ACHN (cell line): ENCODE measurements around the gene ZNF285.
"Not testable (repeated sequence)": the region's sequence is repeated elsewhere in the genome, so short reads cannot be mapped to it uniquely, and the experiment has no call there.

Experiments used
- DNase-seq: peaks from one replicate; pipeline ENCODE4 v3.0.0-alpha.2; 2015
- in situ Hi-C: cut with HindIII; loops from 2 replicates; pipeline ENCODE4 v1.10.0; 2017; ENCODE audit warnings: low sequenced_read_pairs, low pct_ligation_motif_present, low pct_unique_long_range_greater_than_20kb

The ZNF285 gene

DNA sequence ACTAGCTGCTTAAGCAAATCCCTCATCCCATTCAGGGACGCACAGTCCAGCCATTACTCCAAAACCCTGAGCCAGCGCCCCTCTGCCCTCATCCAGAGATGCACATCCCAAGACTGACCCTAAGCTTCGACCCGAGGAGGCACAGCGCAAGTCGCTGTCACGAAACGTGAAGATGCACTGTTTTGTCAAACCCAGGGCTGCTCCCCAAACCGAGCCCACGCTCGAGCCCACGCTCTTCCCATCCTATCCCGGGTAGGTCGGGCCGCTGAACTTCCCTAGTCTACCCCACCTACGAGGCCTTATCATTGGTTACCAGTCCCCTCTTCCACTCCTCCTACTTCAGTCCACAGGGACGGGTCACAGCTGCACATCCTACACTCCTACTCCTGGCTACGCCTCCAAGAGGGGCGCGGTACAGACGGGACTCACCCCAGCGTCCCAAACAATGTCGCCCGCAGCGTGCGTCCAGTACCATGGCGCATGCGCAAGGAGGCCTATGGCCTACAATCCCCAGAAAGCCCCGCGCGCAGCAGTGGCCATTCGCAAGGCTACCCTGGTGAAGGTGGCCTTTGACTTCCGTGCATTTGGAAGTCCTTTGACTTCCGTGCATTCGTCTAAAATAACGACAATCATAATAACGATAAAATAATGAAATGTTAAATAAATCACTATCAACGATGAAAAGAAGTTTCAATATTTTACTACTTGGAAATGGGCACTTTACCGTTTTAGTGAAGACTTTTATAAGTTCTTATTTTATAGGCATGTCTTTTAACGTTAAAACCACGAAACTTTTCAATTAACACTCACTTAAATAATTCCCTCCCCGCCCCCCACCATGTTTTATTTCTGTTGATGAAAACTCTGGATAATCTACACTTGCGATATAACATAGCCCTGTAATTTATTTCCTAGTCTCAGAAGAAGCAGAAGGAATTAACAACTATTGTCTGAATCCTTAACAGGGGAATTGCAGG lies at the start of gene ZNF285:
Gene ZNF285 (minus strand): TSS at position 470 of the 977 bp plus-strand sequence. CDS start 4,395 bp downstream, outside the sequence.
- in situ Hi-C loops: no loop called here
- peak; percentile 88 for DNase-seq

DNA sequence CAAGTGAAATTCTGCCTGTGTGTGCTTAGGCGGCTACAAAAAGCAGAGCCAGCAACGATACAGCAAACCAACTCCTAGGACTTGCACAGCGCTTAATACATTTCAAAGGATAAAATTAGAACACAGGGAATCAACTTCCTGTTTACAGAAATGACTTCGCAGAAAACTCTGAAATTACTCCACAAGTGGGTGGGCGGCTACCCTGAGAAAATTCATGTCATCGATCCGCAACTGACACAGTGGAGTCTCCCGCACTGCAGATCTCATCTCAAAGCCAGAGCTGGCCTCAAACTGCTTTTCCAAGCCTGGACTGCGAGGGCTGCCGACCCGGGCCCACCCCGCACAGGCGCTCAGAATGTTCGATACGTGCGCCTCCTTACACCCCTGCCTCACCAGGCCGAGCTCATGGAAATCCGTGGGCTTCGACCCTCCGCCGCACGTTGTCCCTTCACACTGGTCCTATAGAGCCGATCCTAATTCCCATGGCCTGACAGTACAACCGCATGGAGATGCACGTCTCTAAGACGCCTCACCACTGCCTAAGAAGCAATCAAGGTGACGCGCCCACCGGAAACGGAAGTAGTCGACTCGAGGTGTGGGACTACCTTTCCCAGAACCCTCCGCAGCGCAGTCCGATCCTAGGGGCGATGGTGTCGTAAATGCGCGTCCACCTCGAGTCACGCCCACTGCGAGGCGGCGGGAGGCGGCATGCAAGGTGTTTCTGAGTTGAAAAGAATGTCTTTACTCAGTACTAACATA lies 46.7 kb upstream of the ZNF285 start, which contains the start of gene ZNF229:
Gene ZNF229 (minus strand): TSS at position 557 of the 759 bp plus-strand sequence. CDS start 5,625 bp downstream, outside the sequence.
- peak; percentile 19 for DNase-seq
- in situ Hi-C loops: no loop called here

DNA sequence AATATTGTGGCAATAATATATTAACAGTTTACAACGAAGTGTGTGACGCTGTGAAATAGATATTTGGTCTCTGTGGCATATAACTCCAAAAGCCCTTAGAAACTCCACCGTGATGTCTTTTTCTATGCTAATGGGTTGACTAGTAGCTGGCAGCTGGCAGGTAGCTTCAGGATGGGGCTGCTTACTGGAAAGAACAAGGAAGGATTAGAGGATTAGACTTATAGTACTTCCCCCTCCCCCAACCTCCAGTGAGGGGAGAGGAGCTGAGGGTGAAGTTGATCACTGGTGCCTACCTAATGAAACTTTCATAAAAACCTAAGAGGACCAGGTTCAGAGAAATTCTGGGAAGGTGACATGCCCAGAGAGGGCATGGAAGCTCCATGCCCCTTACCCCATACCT lies 37.0 kb upstream of the ZNF285 start:
- no peak for DNase-seq
- in situ Hi-C loops: no loop called here

GRCh38 chr19:44435441-44435840 lies 34.0 kb upstream of the ZNF285 start:
- in situ Hi-C loops: no loop called here

DNA sequence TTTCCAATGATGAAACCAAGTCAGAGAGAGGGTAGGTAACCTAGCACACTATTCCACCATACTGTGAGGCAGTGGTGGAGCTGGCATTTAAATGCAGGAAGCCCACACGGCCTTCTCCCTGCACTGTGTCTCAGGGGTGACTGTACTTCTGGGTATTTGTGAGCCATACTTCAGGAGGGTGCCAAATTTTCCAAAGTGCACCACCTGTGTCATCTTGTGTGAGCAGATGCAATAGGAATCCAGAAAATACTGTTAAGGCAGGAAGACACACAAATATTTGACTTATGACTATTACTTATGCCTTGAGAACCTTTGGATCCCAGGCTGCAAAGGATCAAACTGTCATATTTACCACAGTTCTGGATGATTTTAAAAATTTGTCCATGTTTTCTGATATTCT lies 29.5 kb upstream of the ZNF285 start:
- in situ Hi-C loops: no loop called here

More at GRCh38 chr19:44435441-44435840, 34.0 kb upstream of the ZNF285 start:
- DNase-seq: no peak

GRCh38 chr19:44415553-44415952 lies 14.1 kb upstream of the ZNF285 start:
- in situ Hi-C loops, DNase-seq: not testable (repeated sequence)

More for the DNA sequence above, 29.5 kb upstream of the ZNF285 start:
- DNase-seq: no peak

GRCh38 chr19:44389268-44389667 lies 12.1 kb downstream of the ZNF285 start:
- in situ Hi-C loops, DNase-seq: not testable (repeated sequence)

- in situ Hi-C loops: no loop called here
- no peak for DNase-seq
These were observed 26.6 kb downstream of the ZNF285 start for GRCh38 chr19:44374789-44375188.

DNA sequence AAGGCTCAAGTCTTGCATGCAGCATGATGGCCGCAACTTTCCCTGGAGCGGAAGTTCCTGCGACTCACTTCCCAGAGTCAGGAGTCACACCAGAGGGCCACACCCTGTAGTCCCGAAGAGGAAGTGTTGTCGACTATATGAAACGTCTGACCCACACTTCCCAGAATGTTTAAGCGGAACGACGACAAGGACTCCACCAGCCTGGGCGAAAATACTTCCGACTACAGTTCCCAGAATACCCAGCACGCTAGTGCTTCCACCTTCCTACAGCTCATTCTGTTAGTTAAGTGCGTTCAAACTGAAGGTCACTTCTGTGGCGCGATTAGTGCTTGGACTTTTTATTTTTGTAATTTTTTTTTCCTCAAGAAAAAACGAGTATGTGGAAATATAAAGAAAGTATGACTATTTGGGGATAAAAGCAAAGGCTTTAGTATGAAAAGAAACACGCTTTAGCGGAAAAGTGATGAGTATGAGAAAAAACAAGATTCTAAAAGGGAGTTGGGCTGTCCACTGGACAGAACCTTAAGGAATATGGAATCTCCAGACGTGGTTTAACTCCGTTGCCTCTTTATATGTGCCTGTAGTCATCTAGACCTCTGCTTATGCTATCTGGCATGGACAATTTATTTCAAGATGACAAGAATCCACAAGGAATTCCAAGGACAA lies 29.5 kb downstream of the ZNF285 start:
- DNase-seq: no peak
- in situ Hi-C loops: no loop called here

DNA sequence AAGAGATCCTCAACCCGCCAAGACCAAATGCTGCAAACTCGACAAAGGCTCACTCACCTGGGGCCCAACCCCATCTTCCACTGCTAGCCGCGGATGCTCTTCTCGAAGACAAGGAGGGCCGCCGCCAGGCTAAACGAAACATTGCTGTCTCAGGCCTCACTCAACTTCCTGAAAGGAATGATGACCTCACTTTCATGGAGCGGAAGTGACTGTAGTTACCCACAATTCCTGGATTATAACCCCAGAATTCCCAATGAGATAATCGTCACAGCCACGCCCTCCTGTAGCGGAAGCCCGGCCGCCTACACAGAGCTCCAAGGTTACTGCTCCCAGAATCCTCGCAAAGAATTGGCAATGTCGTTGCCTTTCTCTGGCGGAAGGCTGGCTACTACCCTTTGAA lies 34.4 kb downstream of the ZNF285 start:
- DNase-seq: no peak
- in situ Hi-C loops: no loop called here

- peak; percentile 92 for DNase-seq
- in situ Hi-C loops: no loop called here
These were observed 44.9 kb downstream of the ZNF285 start, which contains the start of gene ZNF112 for GRCh38 chr19:44356383-44357111. TSS of gene ZNF112 (minus strand) at chr19:44356680. CDS start at chr19:44340539, 16,141 bp downstream.

DNA sequence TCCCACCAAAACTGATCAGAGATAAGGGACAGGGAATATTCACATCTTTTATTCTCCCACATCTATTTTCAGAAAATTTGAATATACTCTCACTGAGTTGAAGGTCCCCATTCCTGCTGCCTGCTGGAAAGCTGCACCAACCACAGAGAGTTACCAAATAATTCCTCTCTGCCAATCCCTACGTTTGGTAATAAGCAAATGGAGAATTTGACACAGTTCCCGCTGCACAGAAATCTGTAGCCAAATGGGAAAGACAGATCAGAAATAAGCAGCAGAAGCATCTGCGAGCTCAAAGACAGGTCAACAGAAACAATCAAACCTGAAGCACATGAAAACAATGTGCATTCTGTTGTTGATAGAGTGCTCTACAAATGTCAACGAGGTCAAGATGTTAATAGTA lies 54.9 kb downstream of the ZNF285 start:
- DNase-seq: no peak
- in situ Hi-C loops: no loop called here

- in situ Hi-C loops: no loop called here
- no peak for DNase-seq
These were observed 55.4 kb downstream of the ZNF285 start for GRCh38 chr19:44345959-44346358.

DNA sequence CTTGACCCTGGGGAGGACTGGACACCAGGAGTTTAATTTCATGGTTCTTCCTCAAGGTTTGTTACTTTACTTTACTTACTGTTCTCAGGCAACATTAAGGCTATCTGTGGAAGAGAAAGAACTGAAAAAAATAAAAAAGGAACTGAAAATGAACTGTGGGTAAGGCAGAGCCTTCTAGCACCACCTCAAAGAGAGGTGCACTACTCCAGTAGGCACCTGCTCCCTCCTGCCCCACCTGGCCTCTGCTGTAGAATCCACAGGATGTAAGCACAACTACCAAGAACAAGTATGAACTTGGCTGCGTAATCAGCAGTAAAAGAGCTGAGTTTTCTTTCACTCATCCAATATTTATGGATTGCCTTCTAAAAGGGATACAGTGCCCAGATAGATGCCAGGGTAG lies 57.2 kb downstream of the ZNF285 start:
- DNase-seq: no peak
- in situ Hi-C loops: no loop called here

- no peak for DNase-seq
- in situ Hi-C loops: no loop called here
These were observed 59.6 kb downstream of the ZNF285 start for GRCh38 chr19:44341794-44342193.

- in situ Hi-C loops: not testable (repeated sequence)
These were observed 66.8 kb downstream of the ZNF285 start for GRCh38 chr19:44334639-44335038.

More at GRCh38 chr19:44334639-44335038, 66.8 kb downstream of the ZNF285 start:
- not testable (repeated sequence) for DNase-seq
